Measurements from ENCODE around the gene C18orf54. TPM values are rescaled to one million over a fixed set of nuclear protein-coding genes. Genes with fewer than 3 reads are reported as not detected.

The C18orf54 gene
- total RNA-seq, 3 donors from 2014 or later (not counting 1 experiment from before 2014, with no cell fraction given): 1.8 to 3.2 (median 2.0) TPM

- no peak for ATAC-seq
These were observed 1.5 kb downstream of the C18orf54 start for GRCh38 chr18:54359233-54359632.

GRCh38 chr18:54360406-54360805 is 2.7 kb downstream of the C18orf54 start:
- WGBS (ENCODE audit: insufficient coverage): 100% methylated on average over 3 of the region's 3 CpGs
- H3K36me3 ChIP-seq (ENCODE audit: control insufficient read depth, insufficient read depth, low read length): no peaks in the 10 kb centered on the region
- no peak overlapping the region for H3K27ac Mint-ChIP-seq

More at GRCh38 chr18:54359233-54359632, 1.5 kb downstream of the C18orf54 start:
- WGBS (ENCODE audit: insufficient coverage): 85% methylated on average over 3 of the region's 6 CpGs
- Histone ChIP-seq H3K27ac (ENCODE audit: low read length) (no peak overlapping the region), H3K9me3 (ENCODE audit: control insufficient read depth, insufficient read depth, low read length) (no peaks in the 10 kb centered on the region), H3K4me1 (ENCODE audit: control insufficient read depth, insufficient read depth, low read length) (peaks cover 9% of the 10 kb centered on the region), H3K4me3 (ENCODE audit: low read length) (no peak overlapping the region), H3K27me3 (ENCODE audit: control insufficient read depth, insufficient read depth, low read length) (no peaks in the 10 kb centered on the region), H3K36me3 (ENCODE audit: control insufficient read depth, insufficient read depth, low read length) (no peaks in the 10 kb centered on the region)
- no peak for TF ChIP-seq CTCF (IDR thresholded peaks at IDR 0.05)
- intact Hi-C loops (cut with micrococcal nuclease): loop anchor here (10.0 kb wide), 1 partner anchor 56 kb away; no protein-coding TSS in a partner anchor
- H3K9me3 Mint-ChIP-seq: no peaks in the 10 kb centered on the region
- peak overlapping the region in 1 of 2 donors; percentile 92 for H3K27ac Mint-ChIP-seq
- H3K4me3 Mint-ChIP-seq: peak overlapping the region; percentile 100
- peaks cover 22% of the 10 kb centered on the region in 2 donors for H3K4me1 Mint-ChIP-seq
- H3K27me3 Mint-ChIP-seq (ENCODE audit: low read depth in 2 of 2): no peaks in the 10 kb centered on the region
- H3K36me3 Mint-ChIP-seq: no peaks in the 10 kb centered on the region
- no peak for DNase-seq

GRCh38 chr18:54378057-54378456 is 20.4 kb downstream of the C18orf54 start:
- Histone ChIP-seq H3K4me3 (ENCODE audit: low read length) (no peak overlapping the region), H3K27ac (ENCODE audit: low read length) (no peak overlapping the region), H3K27me3 (ENCODE audit: control insufficient read depth, insufficient read depth, low read length) (no peaks in the 10 kb centered on the region), H3K9me3 (ENCODE audit: control insufficient read depth, insufficient read depth, low read length) (no peaks in the 10 kb centered on the region), H3K36me3 (ENCODE audit: control insufficient read depth, insufficient read depth, low read length) (peaks cover 7% of the 10 kb centered on the region), H3K4me1 (ENCODE audit: control insufficient read depth, insufficient read depth, low read length) (no peaks in the 10 kb centered on the region)
- H3K36me3 Mint-ChIP-seq: no peaks in the 10 kb centered on the region
- intact Hi-C loops (cut with micrococcal nuclease): no loop called here
- H3K27ac Mint-ChIP-seq: peak overlapping the region in 1 of 2 donors; percentile 50
- no peaks in the 10 kb centered on the region for H3K9me3 Mint-ChIP-seq
- ATAC-seq: peak in 1 of 3 donors; percentile 36
- no peaks in the 10 kb centered on the region for H3K4me1 Mint-ChIP-seq
- TF ChIP-seq CTCF (IDR thresholded peaks at IDR 0.05): no peak
- no peaks in the 10 kb centered on the region for H3K27me3 Mint-ChIP-seq (ENCODE audit: low read depth in 2 of 2)
- WGBS (ENCODE audit: insufficient coverage): 78% methylated on average over 1 of the region's 4 CpGs
- peak overlapping the region; percentile 72 for H3K4me3 Mint-ChIP-seq
- no peak for DNase-seq

More at GRCh38 chr18:54360406-54360805, 2.7 kb downstream of the C18orf54 start:
- DNase-seq: no peak
- TF ChIP-seq CTCF (IDR thresholded peaks at IDR 0.05): no peak
- peaks cover 22% of the 10 kb centered on the region in 2 donors for H3K4me1 Mint-ChIP-seq
- Histone ChIP-seq H3K27me3 (ENCODE audit: control insufficient read depth, insufficient read depth, low read length) (no peaks in the 10 kb centered on the region), H3K4me1 (ENCODE audit: control insufficient read depth, insufficient read depth, low read length) (peaks cover 9% of the 10 kb centered on the region), H3K4me3 (ENCODE audit: low read length) (no peak overlapping the region), H3K9me3 (ENCODE audit: control insufficient read depth, insufficient read depth, low read length) (no peaks in the 10 kb centered on the region), H3K27ac (ENCODE audit: low read length) (no peak overlapping the region)
- no peaks in the 10 kb centered on the region for H3K27me3 Mint-ChIP-seq (ENCODE audit: low read depth in 2 of 2)
- H3K4me3 Mint-ChIP-seq: no peak overlapping the region
- no peak for ATAC-seq
- intact Hi-C loops (cut with micrococcal nuclease): no loop called here
- no peaks in the 10 kb centered on the region for H3K36me3 Mint-ChIP-seq
- no peaks in the 10 kb centered on the region for H3K9me3 Mint-ChIP-seq

GRCh38 chr18:54381640-54382039 is 23.9 kb downstream of the C18orf54 start:
- ATAC-seq: no peak
- no peak overlapping the region for H3K27ac ChIP-seq (ENCODE audit: low read length)
- H3K36me3 ChIP-seq (ENCODE audit: control insufficient read depth, insufficient read depth, low read length): no peaks in the 10 kb centered on the region
- intact Hi-C loops (cut with micrococcal nuclease): no loop called here
- no peak overlapping the region for H3K27ac Mint-ChIP-seq
- no peaks in the 10 kb centered on the region for H3K9me3 ChIP-seq (ENCODE audit: control insufficient read depth, insufficient read depth, low read length)
- no peaks in the 10 kb centered on the region for H3K4me1 ChIP-seq (ENCODE audit: control insufficient read depth, insufficient read depth, low read length)
- no peak for DNase-seq
- H3K4me3 Mint-ChIP-seq: no peak overlapping the region
- no peak for TF ChIP-seq CTCF (IDR thresholded peaks at IDR 0.05)
- H3K36me3 Mint-ChIP-seq: no peaks in the 10 kb centered on the region
- no peaks in the 10 kb centered on the region for H3K27me3 Mint-ChIP-seq (ENCODE audit: low read depth in 2 of 2)
- H3K9me3 Mint-ChIP-seq: no peaks in the 10 kb centered on the region
- no peaks in the 10 kb centered on the region for H3K4me1 Mint-ChIP-seq
- no peaks in the 10 kb centered on the region for H3K27me3 ChIP-seq (ENCODE audit: control insufficient read depth, insufficient read depth, low read length)
- WGBS (ENCODE audit: insufficient coverage): 60% methylated on average over 2 of the region's 2 CpGs
- H3K4me3 ChIP-seq (ENCODE audit: low read length): no peak overlapping the region

Data from natural killer cell (primary cell).